Motor neuron (in vitro differentiated cells): ENCODE data around the gene FRMD4A. TPM values are rescaled to one million over a fixed set of nuclear protein-coding genes. Genes with fewer than 3 reads are reported as not detected.
A peak's percentile ranks its signal among the peaks of the same experiment; 100 is the strongest.

Experiments
- ATAC-seq, 8 experiments: fragments of 200-7000 bp; cut with Tn5 transposase; replicated peaks in 6 of 8; 2 replicates each; pipeline ENCODE4 v1.8.0; 2021; ENCODE audit warnings: mild to moderate bottlenecking in 8 of 8, moderate library complexity in 8 of 8
- H3K27ac ChIP-seq, 2 donors: fragments of 250-450 bp; sonication (Bioruptor Pico); 2 replicates each; pipeline ENCODE4 v1.9.0; 2021; ENCODE audit warnings: antibody characterized with exemption in 2 of 2, mild to moderate bottlenecking in 2 of 2, moderate library complexity in 1 of 2
- H3K4me1 ChIP-seq, 2 donors: fragments of 250-450 bp; sonication (Bioruptor Pico); replicated peaks in 1 of 2; 2 replicates each; pipeline ENCODE4 v1.6.1; 2021; ENCODE audit warnings: antibody characterized with exemption in 2 of 2, mild to moderate bottlenecking in 2 of 2, moderate library complexity in 1 of 2
- H3K4me3 ChIP-seq, 5 donors: fragments of 250-450 bp; sonication (Bioruptor Pico); 2 replicates each; pipeline ENCODE4 v1.9.0; 2021; ENCODE audit warnings: antibody characterized with exemption in 5 of 5, mild to moderate bottlenecking in 5 of 5, moderate library complexity in 4 of 5
- WGBS, 10 experiments: fragments of 450-650 bp; shearing (Covaris generic); methylation state at CpG; one replicate each; pipeline ENCODE4 v1.0.0; 2022; 5-methylcytosine and 5-hydroxymethylcytosine counted together
- in situ Hi-C, 9 experiments: fragments of 400-800 bp; cut with MboI; loops; one replicate each; pipeline ENCODE4 v1.15.0; 2021; ENCODE audit warnings: low sequenced_read_pairs in 9 of 9, low pct_unique_long_range_greater_than_20kb in 2 of 9; ENCODE audit not compliant: unreplicated experiment in 9 of 9
- total RNA-seq, 8 experiments: library from RNA; unstranded; fragments of 300-600 nt; gene quantifications; 2 replicates each; pipeline versions ENCODE4 v1.2.3 to v1.2.4, GENCODE V29; 2022

The FRMD4A gene
- total RNA-seq = 10 to 100 TPM; 18.6 to 87.3 (median 44.5) TPM

DNA sequence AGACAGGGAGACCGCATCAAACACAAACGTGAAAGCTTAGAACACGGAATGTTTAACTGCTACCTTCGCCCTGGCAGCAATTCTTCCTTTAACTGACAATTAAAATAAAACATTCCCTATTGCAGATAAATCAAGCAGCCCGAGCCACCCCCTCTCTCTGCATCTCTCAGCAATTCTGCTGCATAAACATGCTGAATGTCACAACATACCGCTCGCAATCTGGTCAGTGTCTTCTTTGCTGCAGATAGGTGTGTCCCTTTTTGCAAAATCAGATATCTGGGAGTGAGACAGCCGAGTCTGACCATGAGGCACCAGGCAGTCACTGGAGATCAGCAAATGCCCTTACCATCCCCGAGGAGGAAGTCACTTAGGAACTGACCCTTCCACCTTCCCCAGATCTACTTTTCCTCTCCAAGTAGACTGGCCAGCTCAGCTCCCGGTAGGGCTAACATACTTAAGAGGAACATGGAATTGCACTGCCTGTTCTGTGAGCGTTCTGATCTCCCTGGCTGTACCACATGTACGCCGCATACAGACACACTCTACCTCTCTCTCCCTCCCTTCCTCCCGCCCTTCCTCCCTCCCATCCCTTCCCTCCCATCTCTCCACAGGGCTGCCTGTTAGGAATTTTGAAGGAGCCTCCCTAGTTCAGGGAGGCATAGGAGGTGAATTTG, at the start of gene FRMD4A:
TSS of gene FRMD4A (minus strand) at position 537 of the 674 bp plus-strand sequence.
- WGBS, 10 experiments = 0 to 67% (median 35%) methylated on average over 1 to 10 of the region's 14 CpGs; no CpG with 5 or more reads in 2 of the 10 experiments
- Histone ChIP-seq H3K4me3 (peak within 1 kb of the TSS in 4 of 5 donors; percentile 0 to 20 (median 10)), H3K4me1 (peaks cover 16 to 24% of the 10 kb centered on the region in 2 donors), H3K27ac (peak within 1 kb of the TSS; percentile 16 to 29)
- in situ Hi-C loops = no loop called here
- ATAC-seq = peak in 7 of 8 experiments; percentile 56 to 80 (median 74)

- Histone ChIP-seq H3K4me3 (no peak overlapping the region), H3K27ac (no peak overlapping the region), H3K4me1 (peaks cover 16 to 23% of the 10 kb centered on the region in 2 donors)
- WGBS, 10 experiments = 33 to 100% (median 70%) methylated on average over 1 to 6 of the region's 8 CpGs
- ATAC-seq = peak in 1 of 8 experiments; percentile 18
- in situ Hi-C loops = no loop called here
Measured at GRCh38 chr10:14379556-14380280, 49.0 kb upstream of the FRMD4A start.

DNA sequence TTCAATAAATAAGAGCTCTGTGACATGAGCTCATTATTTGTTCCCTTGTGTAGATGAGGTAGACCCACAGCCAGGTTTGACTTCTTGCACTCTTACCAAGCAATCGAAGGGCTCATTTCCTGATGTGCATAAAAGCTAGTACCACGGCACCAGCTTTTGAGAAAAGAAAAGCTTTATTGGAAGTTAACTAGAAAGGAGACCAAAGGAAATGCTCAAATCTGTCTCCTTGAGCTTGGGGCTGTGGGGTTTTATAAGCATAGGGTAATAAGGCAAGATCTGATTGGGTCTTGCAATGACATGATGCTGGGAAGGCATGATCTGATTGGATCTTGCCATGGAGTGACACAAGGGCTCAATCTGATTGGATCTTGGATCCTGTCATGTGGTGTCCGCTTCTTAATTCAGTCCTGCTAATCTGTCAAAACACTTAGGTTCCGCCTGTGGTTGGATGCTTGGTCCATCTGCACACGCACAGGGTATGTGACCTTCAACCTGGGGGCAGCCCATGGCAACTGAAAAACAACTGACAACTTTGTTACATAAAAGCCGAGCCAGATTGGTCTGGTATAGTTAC, 47.8 kb upstream of the FRMD4A start:
- Histone ChIP-seq H3K4me1 (peaks cover 16 to 23% of the 10 kb centered on the region in 2 donors), H3K27ac (peak overlapping the region in 1 of 2 donors; percentile 73), H3K4me3 (no peak overlapping the region)
- in situ Hi-C loops = no loop called here
- WGBS, 10 experiments = 44 to 93% (median 86%) methylated on average over 1 to 6 of the region's 6 CpGs
- peak in 5 of 8 experiments; percentile 35 to 89 (median 87) for ATAC-seq

DNA sequence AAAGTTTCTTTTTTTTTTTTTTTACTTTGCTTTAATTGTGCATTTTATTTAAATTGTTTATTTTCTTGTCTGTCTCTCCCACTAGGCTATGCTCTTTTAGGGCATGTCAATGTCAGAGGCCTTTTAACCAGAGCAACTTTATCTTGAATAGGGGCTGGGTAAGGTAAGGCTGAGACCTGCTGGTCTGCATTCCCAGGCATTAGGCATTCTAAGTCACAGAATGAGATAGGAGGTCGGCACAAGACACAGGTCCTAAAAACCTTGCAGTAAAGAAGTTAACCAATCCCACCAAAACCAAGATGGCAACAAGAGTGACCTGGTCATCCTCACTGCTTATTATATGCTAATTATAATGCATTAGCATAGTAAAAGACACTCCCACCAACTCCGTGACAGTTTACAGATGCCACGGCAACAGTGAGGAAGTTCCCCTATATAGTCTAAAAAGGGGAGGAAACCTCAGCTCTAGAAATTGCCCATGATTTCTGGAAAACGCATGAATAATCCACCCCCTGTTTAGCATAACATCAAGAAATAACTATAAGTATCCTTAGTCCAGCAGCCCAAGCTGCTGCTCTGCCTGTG, 47.0 kb upstream of the FRMD4A start:
- Histone ChIP-seq H3K27ac (peak overlapping the region in 1 of 2 donors; percentile 73), H3K4me3 (no peak overlapping the region), H3K4me1 (peaks cover 16 to 23% of the 10 kb centered on the region in 2 donors)
- in situ Hi-C loops = no loop called here
- 29 to 100% (median 71%) methylated on average over 1 to 4 of the region's 4 CpGs for WGBS, 10 experiments
- ATAC-seq = peak in 3 of 8 experiments; percentile 41 to 85 (median 81)

GRCh38 chr10:14374745-14375445, 44.2 kb upstream of the FRMD4A start:
- WGBS, 10 experiments = 41 to 100% (median 86%) methylated on average over 1 to 5 of the region's 5 CpGs
- no peak overlapping the region for H3K4me3 ChIP-seq
- in situ Hi-C loops = no loop called here
- no peak for ATAC-seq
- H3K4me1 ChIP-seq = peaks cover 16 to 20% of the 10 kb centered on the region in 2 donors
- H3K27ac ChIP-seq = no peak overlapping the region

DNA sequence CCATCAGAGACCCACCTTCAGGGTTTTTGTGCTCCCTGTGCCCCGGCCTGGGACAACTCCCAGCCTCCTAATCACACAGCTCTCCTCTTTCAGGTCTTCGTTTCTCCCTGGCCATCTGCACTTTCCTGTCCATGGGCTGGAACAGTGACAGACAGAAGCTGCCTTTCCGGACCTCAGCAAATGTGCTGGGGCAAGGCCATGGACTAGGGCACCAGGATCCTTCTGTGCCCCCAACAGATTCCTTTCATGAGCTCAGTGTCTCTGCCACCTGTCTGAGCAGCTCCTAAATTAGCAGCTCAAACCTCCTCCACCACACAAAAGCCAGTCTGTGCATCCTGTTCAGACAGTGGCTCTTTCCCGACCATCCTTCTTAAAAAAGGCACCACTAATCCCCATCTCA, 41.9 kb upstream of the FRMD4A start:
- no peak for ATAC-seq
- Histone ChIP-seq H3K4me1 (peaks cover under 1 to 10% of the 10 kb centered on the region in 2 donors), H3K27ac (no peak overlapping the region), H3K4me3 (no peak overlapping the region)
- WGBS, 10 experiments = 8 to 96% (median 70%) methylated on average over 1 to 3 of the region's 4 CpGs; no CpG with 5 or more reads in 3 of the 10 experiments
- in situ Hi-C loops = no loop called here

DNA sequence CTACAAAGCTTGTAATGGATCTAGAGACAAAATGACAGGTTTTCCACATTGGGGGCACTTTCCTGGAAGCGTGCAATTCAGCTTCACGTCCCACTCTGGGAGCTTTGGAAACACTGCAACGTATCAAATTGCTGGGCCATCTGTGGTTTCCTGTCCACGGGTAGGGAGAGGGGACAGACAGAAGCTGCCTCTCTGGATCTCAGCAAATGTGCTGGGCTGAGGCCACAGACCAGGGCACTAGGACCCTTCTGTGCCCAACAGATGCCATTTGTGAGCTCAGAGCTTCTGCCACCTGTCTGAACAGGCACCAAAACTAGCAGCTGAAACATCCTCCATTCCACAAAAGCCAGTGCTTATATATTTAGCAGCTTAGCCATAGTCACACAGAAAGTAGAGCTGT, 40.9 kb upstream of the FRMD4A start:
- ATAC-seq = no peak
- Histone ChIP-seq H3K27ac (no peak overlapping the region), H3K4me3 (no peak overlapping the region), H3K4me1 (peaks cover 0 to 8% of the 10 kb centered on the region in 2 donors)
- 43 to 100% (median 80%) methylated on average over 1 to 4 of the region's 4 CpGs; no CpG with 5 or more reads in 5 of the 10 experiments for WGBS, 10 experiments
- in situ Hi-C loops = no loop called here

GRCh38 chr10:14370894-14371293, 40.2 kb upstream of the FRMD4A start:
- 37 to 96% (median 83%) methylated on average over 2 to 5 of the region's 5 CpGs for WGBS, 10 experiments
- in situ Hi-C loops = no loop called here
- ATAC-seq = no peak
- H3K4me3 ChIP-seq = no peak overlapping the region
- peaks cover 0 to 8% of the 10 kb centered on the region in 2 donors for H3K4me1 ChIP-seq
- H3K27ac ChIP-seq = no peak overlapping the region

DNA sequence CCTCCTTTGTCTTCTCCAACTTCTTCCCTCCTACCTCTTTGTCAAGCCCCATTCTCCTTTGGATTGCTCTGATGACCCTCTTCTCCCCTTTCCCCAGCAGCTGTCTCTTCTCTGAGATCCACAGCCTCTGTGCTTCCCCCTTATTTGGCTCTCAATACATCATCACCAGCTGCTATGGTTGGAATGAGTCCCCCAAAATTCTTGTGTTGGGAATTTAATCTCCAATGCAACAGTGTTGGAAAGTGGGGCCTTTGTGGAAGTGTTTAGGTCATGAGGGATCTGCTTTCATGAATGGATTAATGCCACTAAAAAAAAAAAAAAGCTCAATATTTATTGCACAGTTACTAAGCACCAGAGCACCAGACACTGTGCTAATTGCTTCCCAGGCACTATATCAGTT, 39.2 kb upstream of the FRMD4A start:
- in situ Hi-C loops = no loop called here
- ATAC-seq = peak in 1 of 8 experiments; percentile 6
- H3K4me3 ChIP-seq = no peak overlapping the region
- no peak overlapping the region for H3K27ac ChIP-seq
- H3K4me1 ChIP-seq = peaks cover 0 to 8% of the 10 kb centered on the region in 2 donors

DNA sequence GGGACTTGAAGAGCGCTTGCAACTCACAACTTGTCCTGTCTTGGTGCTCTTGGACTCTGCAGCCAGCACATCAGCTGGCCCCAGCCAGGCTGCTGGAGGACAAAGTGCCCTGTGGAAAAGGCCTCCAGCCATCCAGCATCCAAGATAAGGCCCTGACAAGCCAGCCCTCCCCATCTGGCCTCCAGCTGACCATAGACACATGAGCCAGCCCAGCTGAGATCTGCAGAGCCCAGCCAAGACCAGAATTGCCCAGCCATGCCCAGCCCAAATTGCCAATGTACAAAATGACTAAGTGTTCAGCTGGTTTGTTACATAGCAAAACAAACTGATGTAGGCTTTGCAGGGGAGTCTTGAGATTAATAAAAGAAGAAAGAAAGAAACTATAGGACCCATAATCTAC, 36.0 kb upstream of the FRMD4A start:
- Histone ChIP-seq H3K4me1 (peaks cover 0 to 8% of the 10 kb centered on the region in 2 donors), H3K4me3 (no peak overlapping the region), H3K27ac (no peak overlapping the region)
- peak in 2 of 8 experiments; percentile 30 to 46 for ATAC-seq
- in situ Hi-C loops = no loop called here
- WGBS, 10 experiments = 40 to 100% (median 90%) methylated on average over 1 of the region's 1 CpG; no CpG with 5 or more reads in 6 of the 10 experiments

DNA sequence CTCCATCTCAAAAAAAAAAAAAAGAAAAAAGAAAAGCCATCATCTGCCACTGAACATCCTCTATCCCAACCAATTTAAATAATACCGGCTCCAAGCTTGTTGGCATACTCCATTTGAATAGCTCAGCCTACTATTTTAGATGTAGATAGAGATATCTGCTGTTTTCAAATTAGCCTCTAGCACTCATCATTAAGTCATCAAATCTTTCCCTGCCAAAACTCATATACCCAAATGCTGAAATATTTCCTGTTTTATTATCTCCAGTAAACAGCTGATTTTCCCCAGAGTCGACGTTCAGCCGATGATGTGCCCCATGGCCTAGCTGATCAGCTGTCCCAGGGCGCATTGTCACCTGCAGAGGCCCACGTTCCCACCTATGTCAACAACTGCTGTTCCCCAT, 34.5 kb upstream of the FRMD4A start:
- Histone ChIP-seq H3K4me3 (no peak overlapping the region), H3K27ac (no peak overlapping the region), H3K4me1 (peaks cover 0 to 8% of the 10 kb centered on the region in 2 donors)
- 20 to 100% (median 70%) methylated on average over 1 to 5 of the region's 6 CpGs; no CpG with 5 or more reads in 1 of the 10 experiments for WGBS, 10 experiments
- in situ Hi-C loops = no loop called here
- no peak for ATAC-seq

GRCh38 chr10:14362104-14362503, 31.4 kb upstream of the FRMD4A start:
- no peaks in the 10 kb centered on the region for H3K4me1 ChIP-seq
- in situ Hi-C loops = no loop called here
- H3K4me3 ChIP-seq = no peak overlapping the region
- peak in 2 of 8 experiments; percentile 64 to 78 for ATAC-seq
- H3K27ac ChIP-seq = no peak overlapping the region
